Coronary artery (tissue), 2 donors: Measurements from ENCODE around the gene APC2.

ENCODE experiments used
- DNase-seq: peaks from one replicate; pipeline ENCODE4 v3.0.0-alpha.2; 2017; ENCODE audit warnings: low spot score
- H3K27ac ChIP-seq, 2 donors: fragments of 200-600 bp; sonication (generic); one replicate each; pipeline ENCODE4 v1.5.1; 2016 to 2019
- H3K4me3 ChIP-seq: fragments of 200-600 bp; sonication (generic); 2 replicates; pipeline ENCODE4 v1.5.1; 2016; ENCODE audit warnings: mild to moderate bottlenecking, moderate library complexity
- CTCF ChIP-seq: fragments of 200-600 bp; sonication (generic); IDR thresholded peaks from one replicate; pipeline ENCODE4 v1.5.1; 2019; ENCODE audit warnings: antibody characterized with exemption

The APC2 gene

GRCh38 chr19:1487576-1488281 lies 37.8 kb downstream of the APC2 start:
- no peak overlapping the region for H3K4me3 ChIP-seq
- no peak overlapping the region for H3K27ac ChIP-seq
- no peak for TF ChIP-seq CTCF
- DNase-seq, result no peak

- H3K27ac ChIP-seq, result no peak overlapping the region
- no peak for TF ChIP-seq CTCF
- no peak overlapping the region for H3K4me3 ChIP-seq
- DNase-seq, result no peak
These were observed 38.3 kb downstream of the APC2 start for GRCh38 chr19:1488282-1488601.

GRCh38 chr19:1489463-1490310 lies 39.8 kb downstream of the APC2 start:
- DNase-seq, result peak; percentile 87
- TF ChIP-seq CTCF, result no peak
- Histone ChIP-seq H3K27ac (peak overlapping the region; percentile 66 to 84), H3K4me3 (peak overlapping the region; percentile 73)

GRCh38 chr19:1490311-1491113 lies 40.6 kb downstream of the APC2 start, which contains the start of gene PCSK4:
Gene PCSK4 (minus strand): TSS chr19:1490350. CDS start chr19:1490346, 4 bp downstream.
- DNase-seq, result peak; percentile 100
- no peak for TF ChIP-seq CTCF
- peak within 1 kb of the TSS; percentile 66 to 84 for H3K27ac ChIP-seq
- H3K4me3 ChIP-seq, result peak within 1 kb of the TSS; percentile 73

GRCh38 chr19:1491114-1491848 lies 41.4 kb downstream of the APC2 start, which contains the start of gene REEP6:
Gene REEP6 (plus strand): TSS chr19:1491181. CDS start chr19:1491270, 89 bp downstream.
- DNase-seq, result no peak
- Histone ChIP-seq H3K27ac (peak within 1 kb of the TSS; percentile 66 to 84), H3K4me3 (peak within 1 kb of the TSS; percentile 73)
- TF ChIP-seq CTCF, result no peak

GRCh38 chr19:1491849-1492170 lies 41.9 kb downstream of the APC2 start:
- TF ChIP-seq CTCF, result no peak
- Histone ChIP-seq H3K4me3 (peak overlapping the region; percentile 73), H3K27ac (no peak overlapping the region)
- no peak for DNase-seq
